ENCODE measurements around the gene TTYH3. TPM values are rescaled to one million over a fixed set of nuclear protein-coding genes. Genes with fewer than 3 reads are reported as not detected.

The TTYH3 gene
- total and polyA plus RNA-seq, 9 of the 15 experiments (the other 6 are each of a cell fraction or from before 2014, with no cell fraction given), result 0.01 to 5.5 (median 1.1) TPM

DNA sequence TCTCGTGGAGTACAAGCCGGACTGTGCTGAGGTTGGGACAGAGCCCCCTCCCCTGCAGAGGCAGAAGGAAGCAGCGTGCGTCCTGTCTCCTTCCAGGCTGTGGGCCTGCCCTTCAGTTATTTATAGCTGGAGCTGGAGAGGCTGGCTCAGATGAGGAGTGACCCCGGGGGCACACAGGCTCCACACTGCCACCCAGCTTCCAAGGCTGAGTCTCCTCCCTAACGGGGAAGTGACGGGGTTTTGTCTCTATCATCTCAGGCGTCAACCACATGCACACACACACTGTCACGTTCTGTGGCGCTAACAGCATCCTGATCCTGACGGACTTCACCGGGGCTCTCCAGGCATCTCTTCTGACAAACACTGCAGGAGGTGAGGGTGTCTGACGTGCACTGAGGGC lies 81.6 kb downstream of the TTYH3 start:
- Histone ChIP-seq H3K9me3 (replicated peaks; ENCODE audit: control insufficient read depth, insufficient read depth, low read depth, low read length) (no peaks in the 10 kb centered on the region), H3K27me3 (ENCODE audit: control insufficient read depth in 2 of 2, insufficient read depth in 2 of 2, low read length in 2 of 2) (peaks cover 0 to 2% of the 10 kb centered on the region in 2 experiments; a peak in 1 of 5 replicates), H2AFZ (ENCODE audit: low read depth, low read length) (no peak overlapping the region), H3K4me1 (replicated peaks in 1 of 2; ENCODE audit: control insufficient read depth in 2 of 2, insufficient read depth in 2 of 2, low read length in 2 of 2) (peaks cover 31 to 66% of the 10 kb centered on the region in 2 experiments), H3K36me3 (ENCODE audit: control insufficient read depth, insufficient read depth, low read length) (no peaks in the 10 kb centered on the region; the same call in 2 of the 3 replicates), H3K9me1 (ENCODE audit: control insufficient read depth, insufficient read depth, low read length) (no peaks in the 10 kb centered on the region), H3K27ac (ENCODE audit: extremely low read depth, low read depth, low read length) (no peak overlapping the region), H3K9ac (ENCODE audit: insufficient read depth in 1 of 2, low read depth in 2 of 2, low read length in 2 of 2) (peak overlapping the region in 1 of 2 experiments; percentile 60; a peak in 2 of 4 replicates), H3K4me3 (no peak overlapping the region), H4K20me1 (replicated peaks; ENCODE audit: control insufficient read depth, insufficient read depth, low read length) (no peaks in the 10 kb centered on the region), H3K79me2 (ENCODE audit: control insufficient read depth, insufficient read depth, low read length) (no peaks in the 10 kb centered on the region), H3K4me2 (ENCODE audit: insufficient read depth, low read length) (no peak overlapping the region)
- DNase-seq (ENCODE audit: extremely low read depth in 1 of 4, low spot score in 3 of 4) (peak in 2 of 4 experiments; percentile 36 to 55), FAIRE-seq (peak; percentile 32), ATAC-seq (peak; percentile 3; the same call in 1 of the 3 replicates)
- no TSS peak for BruUV-seq (replicated peaks)
- in situ Hi-C loops (cut with MboI) (no loop called here), intact Hi-C loops (cut with micrococcal nuclease) (no loop called here)
- CTCF ChIA-PET (ENCODE audit: low intra/inter-chr PET ratio), result no interaction called here
- WGBS (ENCODE audit: insufficient coverage, low coverage, missing lambda C conversion rate), result 41% methylated on average over 13 of the region's 13 CpGs
- POLR2A ChIA-PET, result interaction anchor here (1.0 kb wide), 1 partner anchor 8 kb away, joined by 3 read pairs; no protein-coding TSS in a partner anchor
- 0 out of 2 replicates have a peak, but pooled peaks have one; percentile 11 for TF ChIP-seq CREM (IDR thresholded peaks at IDR 0.05; ENCODE audit: low read depth)
- no peak for TF ChIP-seq RBM34 (IDR thresholded peaks at IDR 0.05; ENCODE audit: borderline replicate concordance, insufficient read depth, low read length)
- peak in 1 of 2 experiments; percentile 7; a peak in 1 of 4 replicates for TF ChIP-seq RAD21 (CRISPR knock-in tag; conservative IDR thresholded peaks at IDR 0.05 in 1 of 2, IDR thresholded peaks at IDR 0.05 in 1 of 2)
- TF ChIP-seq, protein P1, sequence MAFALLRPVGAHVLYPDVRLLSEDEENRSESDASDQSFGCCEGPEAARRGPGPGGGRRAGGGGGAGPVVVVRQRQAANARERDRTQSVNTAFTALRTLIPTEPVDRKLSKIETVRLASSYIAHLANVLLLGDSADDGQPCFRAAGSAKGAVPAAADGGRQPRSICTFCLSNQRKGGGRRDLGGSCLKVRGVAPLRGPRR (CRISPR knock-in tag; IDR thresholded peaks at IDR 0.05), result no peak
- no peak for TF ChIP-seq SMARCA4 (IDR thresholded peaks at IDR 0.05)
- no peak for TF ChIP-seq ZNF184 (CRISPR knock-in tag; IDR thresholded peaks at IDR 0.05)
- TF ChIP-seq, protein P2, sequence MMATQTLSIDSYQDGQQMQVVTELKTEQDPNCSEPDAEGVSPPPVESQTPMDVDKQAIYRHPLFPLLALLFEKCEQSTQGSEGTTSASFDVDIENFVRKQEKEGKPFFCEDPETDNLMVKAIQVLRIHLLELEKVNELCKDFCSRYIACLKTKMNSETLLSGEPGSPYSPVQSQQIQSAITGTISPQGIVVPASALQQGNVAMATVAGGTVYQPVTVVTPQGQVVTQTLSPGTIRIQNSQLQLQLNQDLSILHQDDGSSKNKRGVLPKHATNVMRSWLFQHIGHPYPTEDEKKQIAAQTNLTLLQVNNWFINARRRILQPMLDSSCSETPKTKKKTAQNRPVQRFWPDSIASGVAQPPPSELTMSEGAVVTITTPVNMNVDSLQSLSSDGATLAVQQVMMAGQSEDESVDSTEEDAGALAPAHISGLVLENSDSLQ (IDR thresholded peaks at IDR 0.05), result peak; percentile 34; the same call in 1 of the 2 replicates
- no peak for TF ChIP-seq MAFF (IDR thresholded peaks at IDR 0.05; ENCODE audit: low read length)
- TF ChIP-seq, protein P3, sequence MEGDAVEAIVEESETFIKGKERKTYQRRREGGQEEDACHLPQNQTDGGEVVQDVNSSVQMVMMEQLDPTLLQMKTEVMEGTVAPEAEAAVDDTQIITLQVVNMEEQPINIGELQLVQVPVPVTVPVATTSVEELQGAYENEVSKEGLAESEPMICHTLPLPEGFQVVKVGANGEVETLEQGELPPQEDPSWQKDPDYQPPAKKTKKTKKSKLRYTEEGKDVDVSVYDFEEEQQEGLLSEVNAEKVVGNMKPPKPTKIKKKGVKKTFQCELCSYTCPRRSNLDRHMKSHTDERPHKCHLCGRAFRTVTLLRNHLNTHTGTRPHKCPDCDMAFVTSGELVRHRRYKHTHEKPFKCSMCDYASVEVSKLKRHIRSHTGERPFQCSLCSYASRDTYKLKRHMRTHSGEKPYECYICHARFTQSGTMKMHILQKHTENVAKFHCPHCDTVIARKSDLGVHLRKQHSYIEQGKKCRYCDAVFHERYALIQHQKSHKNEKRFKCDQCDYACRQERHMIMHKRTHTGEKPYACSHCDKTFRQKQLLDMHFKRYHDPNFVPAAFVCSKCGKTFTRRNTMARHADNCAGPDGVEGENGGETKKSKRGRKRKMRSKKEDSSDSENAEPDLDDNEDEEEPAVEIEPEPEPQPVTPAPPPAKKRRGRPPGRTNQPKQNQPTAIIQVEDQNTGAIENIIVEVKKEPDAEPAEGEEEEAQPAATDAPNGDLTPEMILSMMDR (IDR thresholded peaks at IDR 0.05 in 2 of 3, conservative IDR thresholded peaks at IDR 0.05 in 1 of 3; ENCODE audit: insufficient read depth in 2 of 3, low read depth in 1 of 3, low read length in 3 of 3), result peak in 1 of 3 experiments; percentile 36; a peak in 2 of 6 replicates
- TF ChIP-seq, protein P4, sequence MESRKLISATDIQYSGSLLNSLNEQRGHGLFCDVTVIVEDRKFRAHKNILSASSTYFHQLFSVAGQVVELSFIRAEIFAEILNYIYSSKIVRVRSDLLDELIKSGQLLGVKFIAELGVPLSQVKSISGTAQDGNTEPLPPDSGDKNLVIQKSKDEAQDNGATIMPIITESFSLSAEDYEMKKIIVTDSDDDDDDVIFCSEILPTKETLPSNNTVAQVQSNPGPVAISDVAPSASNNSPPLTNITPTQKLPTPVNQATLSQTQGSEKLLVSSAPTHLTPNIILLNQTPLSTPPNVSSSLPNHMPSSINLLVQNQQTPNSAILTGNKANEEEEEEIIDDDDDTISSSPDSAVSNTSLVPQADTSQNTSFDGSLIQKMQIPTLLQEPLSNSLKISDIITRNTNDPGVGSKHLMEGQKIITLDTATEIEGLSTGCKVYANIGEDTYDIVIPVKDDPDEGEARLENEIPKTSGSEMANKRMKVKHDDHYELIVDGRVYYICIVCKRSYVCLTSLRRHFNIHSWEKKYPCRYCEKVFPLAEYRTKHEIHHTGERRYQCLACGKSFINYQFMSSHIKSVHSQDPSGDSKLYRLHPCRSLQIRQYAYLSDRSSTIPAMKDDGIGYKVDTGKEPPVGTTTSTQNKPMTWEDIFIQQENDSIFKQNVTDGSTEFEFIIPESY (CRISPR knock-in tag; IDR thresholded peaks at IDR 0.05), result peak; percentile 94
- no peak for TF ChIP-seq NCOA4 (IDR thresholded peaks at IDR 0.05; ENCODE audit: partially characterized antibody)
- TF ChIP-seq, protein P5, sequence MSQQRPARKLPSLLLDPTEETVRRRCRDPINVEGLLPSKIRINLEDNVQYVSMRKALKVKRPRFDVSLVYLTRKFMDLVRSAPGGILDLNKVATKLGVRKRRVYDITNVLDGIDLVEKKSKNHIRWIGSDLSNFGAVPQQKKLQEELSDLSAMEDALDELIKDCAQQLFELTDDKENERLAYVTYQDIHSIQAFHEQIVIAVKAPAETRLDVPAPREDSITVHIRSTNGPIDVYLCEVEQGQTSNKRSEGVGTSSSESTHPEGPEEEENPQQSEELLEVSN (IDR thresholded peaks at IDR 0.05; ENCODE audit: borderline replicate concordance in 1 of 2, extremely low read depth in 1 of 2, insufficient read depth in 1 of 2, insufficient read length in 1 of 2, low read depth in 1 of 2, low read length in 1 of 2, poor library complexity in 1 of 2, severe bottlenecking in 1 of 2), result peak; percentile 20 to 76
- no peak for TF ChIP-seq RFX1 (IDR thresholded peaks at IDR 0.05)
- TF ChIP-seq CBX3 (IDR thresholded peaks at IDR 0.05; ENCODE audit: borderline replicate concordance in 1 of 2, low read length in 2 of 2), result peak in 1 of 2 experiments; percentile 43; a peak in 1 of 3 replicates
- TF ChIP-seq MEF2A (IDR thresholded peaks at IDR 0.05; ENCODE audit: control insufficient read depth, low read depth, low read length), result peak; percentile 64; the same call in 1 of the 2 replicates
